IMR-90 (cell line): ENCODE data around the gene GAPVD1. TPM values are rescaled to one million over a fixed set of nuclear protein-coding genes. Genes with fewer than 3 reads are reported as not detected.

Experiments used
- ATAC-seq: fragments of 200-7000 bp; cut with Tn5 transposase; 2 replicates; pipeline ENCODE4 v1.9.1; 2020; ENCODE audit warnings: low read depth, mild to moderate bottlenecking, moderate library complexity
- BruUV-seq: library from RNA; stranded (reverse); fragments of 400-500 nt; replicated peaks from 2 replicates; lab custom pipeline; 2021; lab: Mats Ljungman, UMichigan
- CTCF ChIA-PET: fragments of 300-600 bp; formaldehyde crosslinking; extraction: SDS; loops from one replicate; lab custom pipeline; 2021; ENCODE audit warnings: antibody characterized with exemption; lab: Yijun Ruan, JAX
- POLR2A ChIA-PET: fragments of 300-600 bp; sonication (Branson Sonifier 250); formaldehyde crosslinking; loops from one replicate; lab custom pipeline; 2022; ENCODE audit warnings: antibody characterized with exemption; ENCODE audit not compliant: unreplicated experiment; lab: Charles Lee
- DNase-seq: peaks from one replicate; pipeline ENCODE4 v3.0.0; 2013
- H2AFZ ChIP-seq: replicated peaks from 2 replicates; pipeline ENCODE3; 2013; ENCODE audit warnings: low read length, mild to moderate bottlenecking; ENCODE audit not compliant: poor library complexity
- H2AK5ac ChIP-seq: 2 replicates; pipeline ENCODE4 v1.6.1; 2013; ENCODE audit warnings: low read depth, low read length, inconsistent platforms
- H2AK9ac ChIP-seq: replicated peaks from 2 replicates; pipeline ENCODE3; 2013; ENCODE audit warnings: mild to moderate bottlenecking, low read depth, low read length, moderate library complexity; ENCODE audit not compliant: poor library complexity
- H2BK120ac ChIP-seq: 2 replicates; pipeline ENCODE4 v1.6.1; 2013; ENCODE audit warnings: low read depth, low read length, inconsistent platforms
- H2BK15ac ChIP-seq: 3 replicates; pipeline ENCODE4 v1.6.1; 2013; ENCODE audit warnings: low read depth, low read length, inconsistent platforms
- H2BK20ac ChIP-seq: 2 replicates; pipeline ENCODE4 v1.6.1; 2013; ENCODE audit warnings: low read depth, mild to moderate bottlenecking, inconsistent platforms, low read length, moderate library complexity
- H2BK5ac ChIP-seq: 2 replicates; pipeline ENCODE4 v1.6.1; 2013; ENCODE audit warnings: mild to moderate bottlenecking, low read depth, low read length, inconsistent platforms; ENCODE audit not compliant: poor library complexity, severe bottlenecking
- H3K14ac ChIP-seq: replicated peaks from 2 replicates; pipeline ENCODE4 v1.6.1; 2013; ENCODE audit warnings: low read depth, low read length, inconsistent platforms
- H3K18ac ChIP-seq: 2 replicates; pipeline ENCODE4 v1.6.1; 2013; ENCODE audit warnings: low read depth, low read length, control low read depth
- H3K23ac ChIP-seq: 2 replicates; pipeline ENCODE4 v1.6.1; 2013; ENCODE audit warnings: low read depth, low read length, inconsistent platforms
- H3K27ac ChIP-seq: 2 replicates; pipeline ENCODE4 v1.5.1; 2013; ENCODE audit warnings: mild to moderate bottlenecking, control low read depth, low read length; ENCODE audit not compliant: insufficient read depth
- H3K27me3 ChIP-seq: 2 replicates; pipeline ENCODE4 v1.6.1; 2013; ENCODE audit warnings: low read length; ENCODE audit not compliant: control insufficient read depth, insufficient read depth
- H3K36me3 ChIP-seq: 2 replicates; pipeline ENCODE4 v1.6.1; 2013; ENCODE audit warnings: low read length, mixed read lengths; ENCODE audit not compliant: control insufficient read depth, insufficient read depth
- H3K4ac ChIP-seq: 2 replicates; pipeline ENCODE4 v1.6.1; 2013; ENCODE audit warnings: low read depth, low read length, inconsistent platforms
- H3K4me1 ChIP-seq: 2 replicates; pipeline ENCODE4 v1.6.1; 2013; ENCODE audit warnings: low read length, mixed read lengths; ENCODE audit not compliant: control insufficient read depth, insufficient read depth
- H3K4me2 ChIP-seq: 2 replicates; pipeline ENCODE4 v1.6.1; 2013; ENCODE audit warnings: low read depth, mild to moderate bottlenecking, control low read depth, low read length, moderate library complexity
- H3K4me3 ChIP-seq: 2 replicates; pipeline ENCODE4 v1.5.1; 2013; ENCODE audit warnings: low read depth, mild to moderate bottlenecking, control low read depth, low read length, moderate library complexity; ENCODE audit not compliant: insufficient read depth
- H3K56ac ChIP-seq: 2 replicates; pipeline ENCODE4 v1.6.1; 2013; ENCODE audit warnings: low read length, inconsistent platforms; ENCODE audit not compliant: insufficient read depth; ENCODE audit errors: extremely low read depth
- H3K79me1 ChIP-seq, 2 experiments: 2 replicates each; pipeline ENCODE4 v1.6.1; 2013; ENCODE audit warnings: low read length in 2 of 2, inconsistent platforms in 1 of 2, low read depth in 1 of 2
- H3K9ac ChIP-seq: 2 replicates; pipeline ENCODE4 v1.6.1; 2013; ENCODE audit warnings: low read depth, low read length, control low read depth
- H3K9me1 ChIP-seq: 2 replicates; pipeline ENCODE4 v1.6.1; 2013; ENCODE audit warnings: low read length, inconsistent platforms; ENCODE audit not compliant: insufficient read depth
- H3K9me3 ChIP-seq: 2 replicates; pipeline ENCODE4 v1.6.1; 2013; ENCODE audit warnings: low read length; ENCODE audit not compliant: control insufficient read depth, insufficient read depth
- H4K20me1 ChIP-seq: 2 replicates; pipeline ENCODE4 v1.6.1; 2013; ENCODE audit warnings: low read length, inconsistent platforms; ENCODE audit not compliant: insufficient read depth
- H4K5ac ChIP-seq: 2 replicates; pipeline ENCODE4 v1.6.1; 2013; ENCODE audit warnings: mild to moderate bottlenecking, low read depth, low read length, control low read depth
- H4K8ac ChIP-seq, 2 experiments: 2 replicates each; pipeline ENCODE4 v1.6.1; 2013; ENCODE audit warnings: low read depth in 2 of 2, low read length in 2 of 2, control low read depth in 1 of 2, inconsistent platforms in 1 of 2
- H4K91ac ChIP-seq: 2 replicates; pipeline ENCODE4 v1.6.1; 2013; ENCODE audit warnings: low read depth, low read length, inconsistent platforms; ENCODE audit not compliant: insufficient read depth
- MXI1 ChIP-seq: IDR thresholded peaks from 2 replicates; pipeline ENCODE4 v1.6.1; 2012; ENCODE audit warnings: low read depth, mild to moderate bottlenecking, low read length, moderate library complexity, borderline replicate concordance
- WGBS, 2 experiments: methylation state at CpG; one replicate each; pipeline versions ENCODE4 v1.1.5 to v1.1.7; 2013; ENCODE audit warnings: missing lambda C conversion rate in 2 of 2; ENCODE audit not compliant: insufficient read length in 1 of 2; ENCODE audit errors: extremely low coverage in 2 of 2; 5-methylcytosine and 5-hydroxymethylcytosine counted together
- dilution Hi-C: fragments of 300-500 bp; cut with HindIII; formaldehyde crosslinking; loops from one replicate; pipeline ENCODE4 v1.14.3; 2018; ENCODE audit warnings: low sequenced_read_pairs; ENCODE audit not compliant: unreplicated experiment
- in situ Hi-C: fragments of 300-500 bp; cut with MboI; formaldehyde crosslinking; loops from 3 replicates; pipeline ENCODE4 v1.14.3; 2019; ENCODE audit warnings: low sequenced_read_pairs, inconsistent platforms, mixed read lengths
- intact Hi-C: fragments of 100-400 bp; cut with micrococcal nuclease; formaldehyde crosslinking; loops from 2 replicates; pipeline ENCODE4 v1.10.0; 2022
- polyA plus RNA-seq, 3 experiments: library from polyadenylated mRNA; depleted of rRNA; stranded (reverse); fragments of >200 nt; gene quantifications; 2 replicates each; pipeline ENCODE4 v1.2.3, GENCODE V29; 2012; ENCODE audit warnings: low replicate concordance in 1 of 3
- total RNA-seq: library from RNA; depleted of rRNA; stranded (reverse); fragments of >200 nt; gene quantifications from 2 replicates; pipeline ENCODE4 v1.2.3, GENCODE V29; 2012
- TF ChIP-seq, protein P1 (sequence below): fragments of 150-350 bp; IDR thresholded peaks from 2 replicates; pipeline ENCODE4 v1.6.1; 2016; ENCODE audit warnings: low read depth, mild to moderate bottlenecking, low read length, moderate library complexity, borderline replicate concordance

The GAPVD1 gene
- total and polyA plus RNA-seq, 2 of the 4 experiments (the other 2 are of a cell fraction) = 13.8 to 50.9 TPM

DNA sequence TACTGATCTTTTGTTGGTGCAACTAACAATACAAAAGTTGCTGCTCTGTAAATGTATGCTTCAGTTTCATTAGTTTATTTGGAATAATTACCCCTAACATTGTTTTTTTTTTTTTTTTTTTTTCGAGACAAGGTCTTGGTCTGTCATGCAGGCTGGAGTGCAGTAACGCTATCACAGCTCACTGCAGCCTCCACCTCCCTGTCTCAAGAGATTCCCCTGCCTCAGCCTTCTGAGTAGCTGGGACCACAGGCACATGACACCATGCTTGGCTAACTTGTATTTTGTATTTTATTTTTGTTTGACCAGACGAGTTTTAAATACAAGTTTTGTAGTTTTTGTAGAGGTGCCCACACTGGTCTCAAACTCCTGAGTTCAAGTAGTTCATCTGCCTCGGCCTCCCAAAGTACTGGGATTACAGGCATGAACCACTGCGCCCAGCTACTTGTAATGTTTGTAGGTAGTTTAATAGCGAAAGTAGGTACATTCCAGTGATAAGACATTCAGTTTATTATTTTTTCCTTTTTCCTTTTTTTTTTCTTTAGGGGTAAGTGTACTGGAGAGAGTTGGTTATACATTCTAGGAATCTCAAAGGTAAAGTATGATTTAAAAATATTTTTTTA, 6.9 kb downstream of the GAPVD1 start:
- H3K27me3 ChIP-seq = no peaks in the 10 kb centered on the region
- no peak overlapping the region for H4K91ac ChIP-seq
- 100% methylated on average over 1 of the region's 6 CpGs; no CpG with 5 or more reads in 1 of the 2 experiments for WGBS, 2 experiments
- H2BK5ac ChIP-seq = no peak overlapping the region
- peaks cover 7% of the 10 kb centered on the region; the same call in 1 of the 2 replicates for H3K36me3 ChIP-seq
- 0 out of 2 replicates have a peak overlapping the region, but pooled peaks have one; percentile 2 for H3K14ac ChIP-seq
- intact Hi-C loops = no loop called here
- in situ Hi-C loops = no loop called here
- no peak overlapping the region for H3K4me2 ChIP-seq
- DNase-seq (no peak), ATAC-seq (no peak)
- H3K4me1 ChIP-seq = peaks cover 2% of the 10 kb centered on the region
- no peak overlapping the region for H3K18ac ChIP-seq
- H2BK20ac ChIP-seq = no peak overlapping the region
- H3K79me1 ChIP-seq = peaks cover 3 to 48% of the 10 kb centered on the region in 2 experiments; a peak in 3 of 4 replicates
- no peak overlapping the region for H4K8ac ChIP-seq
- no peak overlapping the region for H3K9ac ChIP-seq
- no peak overlapping the region for H2AK5ac ChIP-seq
- H4K5ac ChIP-seq = no peak overlapping the region
- H2BK15ac ChIP-seq = no peak overlapping the region
- no peaks in the 10 kb centered on the region for H3K9me3 ChIP-seq
- H2AK9ac ChIP-seq = no peak overlapping the region
- peaks cover 2% of the 10 kb centered on the region for H3K9me1 ChIP-seq
- CTCF ChIA-PET = interaction anchor here (0.6 kb wide), 1 partner anchor 14 kb away, joined by 4 read pairs; no protein-coding TSS in a partner anchor
- no peak overlapping the region for H3K27ac ChIP-seq
- POLR2A ChIA-PET = interaction anchor here (0.7 to 1.5 kb wide), 2 partner anchors 27 to 47 kb away, joined by 3 read pairs; partner anchors contain the start of gene HSPA5
- TF ChIP-seq MXI1 = no peak
- TF ChIP-seq, protein P1, sequence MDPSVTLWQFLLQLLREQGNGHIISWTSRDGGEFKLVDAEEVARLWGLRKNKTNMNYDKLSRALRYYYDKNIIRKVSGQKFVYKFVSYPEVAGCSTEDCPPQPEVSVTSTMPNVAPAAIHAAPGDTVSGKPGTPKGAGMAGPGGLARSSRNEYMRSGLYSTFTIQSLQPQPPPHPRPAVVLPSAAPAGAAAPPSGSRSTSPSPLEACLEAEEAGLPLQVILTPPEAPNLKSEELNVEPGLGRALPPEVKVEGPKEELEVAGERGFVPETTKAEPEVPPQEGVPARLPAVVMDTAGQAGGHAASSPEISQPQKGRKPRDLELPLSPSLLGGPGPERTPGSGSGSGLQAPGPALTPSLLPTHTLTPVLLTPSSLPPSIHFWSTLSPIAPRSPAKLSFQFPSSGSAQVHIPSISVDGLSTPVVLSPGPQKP = no peak
- H4K20me1 ChIP-seq = peaks cover 33% of the 10 kb centered on the region
- H2BK120ac ChIP-seq = no peak overlapping the region
- dilution Hi-C loops = no loop called here
- no peak overlapping the region for H3K23ac ChIP-seq
- H3K4me3 ChIP-seq = no peak overlapping the region
- no TSS peak for BruUV-seq
- H2AFZ ChIP-seq = no peak overlapping the region
- H3K4ac ChIP-seq = no peak overlapping the region
- no peak overlapping the region for H3K56ac ChIP-seq
